GM21515 (cell line): ENCODE results near the gene B4GALT2.

Experiments
- ATAC-seq: cut with Tn5 transposase; IDR thresholded peaks from one replicate; pipeline ENCODE4 v1.9.1; 2021; ENCODE audit not compliant: unreplicated experiment

B4GALT2 gene

DNA sequence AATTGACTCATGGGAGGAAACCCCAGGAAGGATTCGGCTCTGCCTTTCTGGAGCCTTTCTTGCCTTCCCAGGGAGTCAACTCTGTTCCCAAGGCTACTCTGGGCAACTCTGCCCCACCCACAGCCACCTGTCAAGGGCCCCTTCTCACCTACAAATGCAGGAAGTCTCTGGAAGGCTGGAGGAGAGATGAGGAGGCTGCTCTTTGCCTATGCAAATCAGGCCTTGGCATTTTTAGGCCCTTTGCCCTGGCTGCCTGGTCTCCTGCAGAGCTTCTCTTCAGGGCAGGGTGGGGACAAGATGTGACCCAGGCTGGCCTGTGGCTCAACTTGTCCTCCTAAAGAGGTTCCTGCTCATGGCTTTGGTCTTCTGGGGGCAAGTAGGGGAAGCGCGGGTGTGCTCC, 46.8 kb downstream of the B4GALT2 start:
- ATAC-seq = no peak

- ATAC-seq = no peak
Measured at GRCh38 chr1:44027320-44027719, 48.3 kb downstream of the B4GALT2 start.

DNA sequence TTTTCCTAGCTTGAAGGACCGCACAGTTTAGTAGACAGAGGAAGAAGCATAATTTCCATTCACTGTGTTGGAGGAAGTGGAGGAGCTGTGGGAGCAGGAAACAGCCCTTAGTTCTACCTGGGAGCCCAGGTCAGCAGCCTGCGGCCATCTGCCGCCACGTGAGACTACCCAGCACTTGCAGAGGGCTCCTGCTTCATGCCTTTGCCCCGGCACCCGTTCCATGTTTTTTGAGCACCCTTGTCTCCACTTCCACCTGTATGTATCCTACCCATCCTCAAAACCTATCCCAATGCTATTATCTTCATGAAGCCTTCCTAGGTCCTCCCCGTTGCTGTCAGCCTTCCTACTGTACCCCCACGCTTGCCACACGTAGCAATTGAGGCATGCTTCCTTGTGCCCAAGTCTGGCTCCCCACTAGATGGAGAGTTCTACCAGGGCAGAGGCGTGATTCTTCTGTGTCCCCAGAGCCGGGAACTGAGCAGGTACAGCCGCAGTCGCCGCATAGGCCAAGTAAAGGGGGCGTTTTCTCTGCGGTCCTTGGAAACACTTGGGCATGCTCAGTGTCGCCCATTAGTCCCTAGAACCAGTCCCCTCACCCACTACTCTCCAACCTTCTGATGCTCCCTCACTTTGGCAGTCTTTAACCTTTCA, 50.4 kb downstream of the B4GALT2 start:
- peak; percentile 8 for ATAC-seq

- ATAC-seq = peak; percentile 82
Measured at GRCh38 chr1:44029911-44030604, 51.0 kb downstream of the B4GALT2 start.

DNA sequence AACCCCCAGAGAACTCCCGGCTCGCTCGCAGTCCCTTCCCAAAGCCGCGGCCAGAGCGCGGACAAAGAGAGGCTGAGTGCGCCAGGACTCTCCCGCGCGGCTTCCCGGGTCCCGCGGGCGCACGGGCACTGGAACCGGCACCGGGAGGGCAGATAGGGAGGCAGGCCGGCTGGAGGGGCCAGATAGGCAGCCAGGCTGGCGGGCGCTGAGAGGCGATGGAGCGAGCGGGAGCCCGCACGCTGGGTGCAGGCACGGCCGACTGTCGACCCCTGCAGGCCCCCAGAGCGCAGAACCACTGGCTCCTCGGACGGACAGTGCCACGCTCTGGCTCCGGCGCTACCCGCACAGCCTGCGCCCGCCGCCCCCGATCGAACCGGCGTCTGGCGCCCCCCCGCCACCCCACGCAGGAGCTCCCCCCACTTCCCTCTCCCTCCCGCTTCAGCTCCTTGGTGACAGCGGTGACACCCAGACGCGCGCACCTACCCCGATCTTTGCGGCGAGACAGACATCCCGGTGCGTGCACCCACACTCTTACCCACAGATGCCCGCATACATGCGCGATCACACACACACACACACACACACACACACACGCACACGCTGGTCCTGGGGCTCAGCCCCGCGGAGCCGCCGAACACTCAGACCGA, 51.7 kb downstream of the B4GALT2 start:
- peak; percentile 15 for ATAC-seq

DNA sequence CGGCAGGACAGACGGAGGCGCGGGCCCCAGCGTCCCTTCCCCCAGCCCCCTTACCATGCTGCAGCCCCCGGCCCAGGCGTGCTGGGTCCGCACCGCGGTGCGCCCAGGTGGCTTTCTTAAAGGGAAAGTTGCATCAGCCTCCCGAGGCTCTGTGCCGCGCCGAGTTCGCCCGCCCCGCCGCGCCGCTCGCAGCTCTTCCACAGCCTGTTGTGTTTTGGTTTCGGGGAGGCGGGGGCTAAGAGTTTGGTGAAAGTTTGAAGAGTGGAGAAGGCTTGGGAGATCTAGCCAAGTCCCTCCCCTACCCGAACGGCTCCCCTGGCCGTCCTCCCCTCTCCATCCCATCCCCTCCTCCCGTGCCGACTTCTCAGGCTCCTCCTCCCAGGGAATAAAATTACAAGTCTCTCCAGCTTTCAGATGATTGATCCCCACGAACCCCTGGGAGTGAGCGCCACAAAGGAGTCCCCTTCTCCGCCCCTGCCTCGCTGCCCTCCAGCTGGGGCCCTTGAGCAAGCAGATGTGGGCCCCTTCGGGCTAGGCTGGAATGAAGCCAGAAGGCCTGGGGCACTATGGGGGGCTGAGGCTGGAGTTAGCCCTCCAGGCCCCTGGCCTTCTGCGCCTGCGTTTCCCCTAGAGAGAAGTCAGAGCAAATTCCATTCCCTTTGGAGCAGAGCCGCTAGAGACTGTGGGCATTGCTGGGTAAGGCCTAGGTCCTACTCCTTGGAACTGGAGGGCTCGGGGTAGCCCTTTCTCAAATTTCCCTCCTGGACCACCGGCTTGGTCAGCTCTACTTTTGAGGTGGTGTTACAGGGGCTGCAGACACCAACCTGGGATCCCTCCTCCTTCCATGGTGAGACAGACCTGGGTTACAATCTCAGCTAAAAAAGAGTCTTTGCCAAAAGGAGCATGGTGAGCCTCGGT, 52.5 kb downstream of the B4GALT2 start, which contains the start of gene SLC6A9:
SLC6A9 (minus strand) TSS at position 211 of the 918 bp plus-strand sequence. CDS start 7,185 bp downstream, outside the sequence.
- no peak for ATAC-seq

DNA sequence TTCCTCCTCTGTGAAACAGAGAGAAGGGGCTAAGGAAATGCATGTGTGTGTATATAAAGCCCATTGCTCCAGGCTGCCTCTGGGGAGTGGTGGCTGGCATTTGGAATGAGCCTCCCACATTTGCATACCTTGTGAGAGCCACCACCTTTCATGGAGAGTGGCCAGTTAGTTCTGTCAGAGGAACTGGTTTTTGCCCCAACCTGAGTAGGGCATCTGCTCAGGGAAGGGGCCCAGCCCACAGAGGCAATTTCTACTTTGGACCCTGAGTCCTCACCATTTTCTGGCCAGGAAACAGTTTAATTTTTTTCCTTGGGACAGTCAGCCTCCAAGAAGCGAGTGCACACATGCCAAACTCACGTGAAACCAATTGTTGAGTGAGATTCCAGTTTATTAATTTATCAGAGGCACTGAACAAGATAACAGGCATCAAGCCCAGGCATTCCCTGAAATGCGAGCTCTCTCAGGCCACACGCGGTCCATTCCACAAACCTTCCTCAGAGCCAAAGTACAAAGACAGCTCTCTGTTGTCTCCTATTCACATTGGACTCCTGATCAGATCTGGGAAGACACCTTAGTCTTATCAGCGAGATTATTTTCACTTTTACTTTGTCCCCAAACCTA, 53.3 kb downstream of the B4GALT2 start:
- no peak for ATAC-seq

GRCh38 chr1:44033041-44033575, 54.1 kb downstream of the B4GALT2 start:
- no peak for ATAC-seq

- ATAC-seq = no peak
Measured at GRCh38 chr1:44033756-44034155, 54.7 kb downstream of the B4GALT2 start.

- no peak for ATAC-seq
Measured at GRCh38 chr1:44034423-44034822, 55.4 kb downstream of the B4GALT2 start.

DNA sequence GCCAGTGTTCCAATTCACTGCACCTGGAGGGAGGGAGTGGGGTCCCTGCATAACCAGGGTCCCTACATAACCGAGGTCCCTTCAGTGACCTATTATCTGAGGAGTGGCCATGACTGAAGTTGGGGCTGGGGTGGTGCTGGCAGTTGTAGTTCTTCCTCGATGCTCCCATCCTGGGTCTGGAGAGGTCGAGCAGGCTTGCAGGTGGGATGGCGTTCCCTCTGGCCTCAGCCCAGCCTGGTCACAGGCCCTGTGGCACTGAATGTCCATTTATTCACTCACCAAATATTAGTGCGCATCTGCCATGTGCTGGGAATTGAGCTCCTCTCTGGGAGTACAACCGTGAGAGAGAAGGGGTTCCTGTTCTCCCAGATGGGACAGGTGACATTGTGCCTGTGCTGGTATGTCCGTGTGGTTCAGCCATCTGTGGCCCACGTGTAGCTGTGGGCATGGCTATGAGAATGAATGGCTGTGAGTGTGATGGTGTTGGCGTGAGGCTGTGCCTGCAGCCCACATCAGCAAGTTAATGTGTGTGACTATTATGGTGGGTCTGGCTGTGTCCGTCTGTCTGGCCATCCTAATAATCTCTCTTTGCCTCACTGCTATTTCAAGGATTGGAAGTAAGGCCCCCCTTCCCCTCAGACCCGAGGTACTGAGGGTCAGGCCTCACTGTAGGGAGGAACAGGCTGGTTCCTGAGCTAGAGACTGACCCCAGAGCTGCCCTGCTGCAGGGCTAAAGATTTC, 56.1 kb downstream of the B4GALT2 start:
- ATAC-seq = no peak

- no peak for ATAC-seq
Measured at GRCh38 chr1:44035726-44036408, 56.9 kb downstream of the B4GALT2 start.

DNA sequence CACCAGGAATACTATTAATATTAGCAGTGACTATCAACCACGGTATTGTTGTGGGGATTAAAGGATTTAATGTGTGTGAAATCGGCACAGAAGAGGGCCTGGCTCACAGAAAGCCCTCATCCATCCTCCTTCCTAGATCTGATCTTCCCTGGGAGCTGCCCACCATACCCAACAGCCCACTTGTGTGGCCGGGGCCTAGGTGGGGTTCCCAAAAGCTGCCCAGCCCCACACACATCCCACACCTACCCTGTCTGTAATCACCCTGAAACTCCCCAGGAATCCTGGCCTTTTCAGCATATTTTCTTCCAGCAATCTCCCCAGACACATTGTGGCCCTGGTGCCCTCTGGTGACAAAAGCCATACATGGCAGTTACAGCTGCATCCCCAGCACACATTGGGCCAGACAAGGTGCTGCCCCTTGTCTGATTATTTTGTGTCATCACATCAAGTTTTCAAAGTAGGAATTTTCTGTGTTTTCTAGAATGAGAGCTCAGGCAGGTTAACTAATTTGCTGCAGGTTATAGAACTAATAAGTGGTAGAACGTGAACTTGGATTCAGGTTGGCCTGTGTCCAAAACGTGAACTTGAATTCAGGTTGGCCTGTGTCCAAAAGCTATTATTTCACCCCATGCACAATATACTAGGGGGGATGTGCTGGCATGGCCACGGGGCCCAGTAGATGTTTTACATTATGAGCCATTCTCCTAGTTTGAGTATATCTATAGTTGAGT, 57.6 kb downstream of the B4GALT2 start:
- ATAC-seq = no peak

- no peak for ATAC-seq
Measured at GRCh38 chr1:44037154-44037553, 58.1 kb downstream of the B4GALT2 start.

DNA sequence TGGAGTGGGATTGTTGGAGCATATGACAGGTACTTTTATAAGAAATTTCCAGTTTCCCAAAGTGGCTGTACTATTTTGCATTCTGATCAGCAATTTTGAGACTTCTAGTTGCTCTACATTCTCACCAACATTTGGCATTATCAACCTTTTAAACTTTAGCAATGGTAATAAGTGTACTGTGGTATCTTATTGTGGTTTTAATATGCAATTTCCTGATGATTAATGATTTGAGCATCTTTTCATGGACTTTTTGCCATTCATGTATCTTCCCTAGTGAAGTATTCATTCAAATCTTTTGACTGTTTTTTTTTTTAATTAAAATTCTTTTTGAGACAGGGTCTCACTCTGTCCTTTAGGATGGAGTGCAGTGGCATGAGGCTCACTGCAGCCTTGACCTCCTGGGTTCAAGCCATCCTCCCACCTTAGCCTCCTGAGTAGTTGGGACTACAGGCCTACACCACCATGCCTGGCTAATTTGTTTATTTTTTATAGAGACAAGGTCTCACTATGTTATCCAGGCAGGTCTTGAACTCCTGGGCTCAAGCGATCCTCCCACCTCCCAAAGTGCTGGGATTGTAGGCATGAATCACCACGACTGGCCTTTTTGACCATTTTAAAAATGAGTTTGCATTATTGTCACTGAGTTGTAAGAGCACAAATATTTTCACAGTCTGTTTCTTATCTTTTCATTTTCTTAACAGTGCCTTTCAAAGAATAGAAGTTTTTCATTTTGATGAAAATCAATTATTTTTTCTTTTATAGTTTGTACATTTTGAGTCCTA, 60.1 kb downstream of the B4GALT2 start:
- no peak for ATAC-seq

DNA sequence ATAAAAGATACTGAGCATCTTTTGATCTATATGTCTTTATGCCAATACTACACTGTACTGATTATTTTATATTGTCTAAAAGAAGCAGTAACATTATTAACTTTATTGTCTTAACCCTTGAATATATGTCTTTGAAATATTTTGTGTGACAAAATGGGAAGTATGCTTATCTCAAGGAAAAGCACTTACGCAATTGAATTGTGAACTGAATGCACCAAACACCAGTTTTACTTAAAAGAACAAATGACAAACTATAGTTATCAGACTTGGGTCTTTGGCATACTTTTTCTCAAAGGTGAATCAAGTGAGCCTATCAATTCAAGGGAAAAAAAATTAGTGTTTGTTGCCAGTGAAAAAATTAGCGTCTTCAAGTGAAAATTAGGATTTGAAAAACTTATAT, 61.4 kb downstream of the B4GALT2 start:
- ATAC-seq = no peak
